ENCODE results near the gene FHOD3. TPM values are rescaled to one million over a fixed set of nuclear protein-coding genes. Genes with fewer than 3 reads are reported as not detected.

The FHOD3 gene
- total RNA-seq, 1 donor: 3.0 TPM

GRCh38 chr18:36455931-36456330 is 158.4 kb downstream of the FHOD3 start:
- TF ChIP-seq CTCF (IDR thresholded peaks at IDR 0.05; ENCODE audit: insufficient read depth, low read length): no peak
- H3K4me3 ChIP-seq (ENCODE audit: low read depth, low read length): no peak overlapping the region
- no peak for DNase-seq (ENCODE audit: low read depth)

GRCh38 chr18:36456622-36457021 is 159.1 kb downstream of the FHOD3 start:
- H3K4me3 ChIP-seq (ENCODE audit: low read depth, low read length): no peak overlapping the region
- DNase-seq (ENCODE audit: low read depth): no peak
- TF ChIP-seq CTCF (IDR thresholded peaks at IDR 0.05; ENCODE audit: insufficient read depth, low read length): no peak

- no peak for DNase-seq (ENCODE audit: low read depth)
Observed at GRCh38 chr18:36457683-36458082, 160.2 kb downstream of the FHOD3 start.

GRCh38 chr18:36458306-36458705 is 160.8 kb downstream of the FHOD3 start:
- no peak for TF ChIP-seq CTCF (IDR thresholded peaks at IDR 0.05; ENCODE audit: insufficient read depth, low read length)
- DNase-seq (ENCODE audit: low read depth): no peak
- H3K4me3 ChIP-seq (ENCODE audit: low read depth, low read length): no peak overlapping the region

More at GRCh38 chr18:36457683-36458082, 160.2 kb downstream of the FHOD3 start:
- no peak for TF ChIP-seq CTCF (IDR thresholded peaks at IDR 0.05; ENCODE audit: insufficient read depth, low read length)
- no peak overlapping the region for H3K4me3 ChIP-seq (ENCODE audit: low read depth, low read length)

- no peak for TF ChIP-seq CTCF (IDR thresholded peaks at IDR 0.05; ENCODE audit: insufficient read depth, low read length)
- no peak overlapping the region for H3K4me3 ChIP-seq (ENCODE audit: low read depth, low read length)
- no peak for DNase-seq (ENCODE audit: low read depth)
Observed at GRCh38 chr18:36459203-36459602, 161.7 kb downstream of the FHOD3 start.

- DNase-seq (ENCODE audit: low read depth): no peak
- H3K4me3 ChIP-seq (ENCODE audit: low read depth, low read length): no peak overlapping the region
- no peak for TF ChIP-seq CTCF (IDR thresholded peaks at IDR 0.05; ENCODE audit: insufficient read depth, low read length)
Observed at GRCh38 chr18:36459786-36460185, 162.3 kb downstream of the FHOD3 start.

GRCh38 chr18:36460324-36460850 is 162.9 kb downstream of the FHOD3 start:
- DNase-seq (ENCODE audit: low read depth): no peak
- no peak for TF ChIP-seq CTCF (IDR thresholded peaks at IDR 0.05; ENCODE audit: insufficient read depth, low read length)

More at GRCh38 chr18:36460324-36460850, 162.9 kb downstream of the FHOD3 start:
- no peak overlapping the region for H3K4me3 ChIP-seq (ENCODE audit: low read depth, low read length)
